ENCODE measurements around the gene RGS6.
"Not testable (repeated sequence)": the region's sequence is repeated elsewhere in the genome, so short reads cannot be mapped to it uniquely, and the experiment has no call there.

The RGS6 gene

DNA sequence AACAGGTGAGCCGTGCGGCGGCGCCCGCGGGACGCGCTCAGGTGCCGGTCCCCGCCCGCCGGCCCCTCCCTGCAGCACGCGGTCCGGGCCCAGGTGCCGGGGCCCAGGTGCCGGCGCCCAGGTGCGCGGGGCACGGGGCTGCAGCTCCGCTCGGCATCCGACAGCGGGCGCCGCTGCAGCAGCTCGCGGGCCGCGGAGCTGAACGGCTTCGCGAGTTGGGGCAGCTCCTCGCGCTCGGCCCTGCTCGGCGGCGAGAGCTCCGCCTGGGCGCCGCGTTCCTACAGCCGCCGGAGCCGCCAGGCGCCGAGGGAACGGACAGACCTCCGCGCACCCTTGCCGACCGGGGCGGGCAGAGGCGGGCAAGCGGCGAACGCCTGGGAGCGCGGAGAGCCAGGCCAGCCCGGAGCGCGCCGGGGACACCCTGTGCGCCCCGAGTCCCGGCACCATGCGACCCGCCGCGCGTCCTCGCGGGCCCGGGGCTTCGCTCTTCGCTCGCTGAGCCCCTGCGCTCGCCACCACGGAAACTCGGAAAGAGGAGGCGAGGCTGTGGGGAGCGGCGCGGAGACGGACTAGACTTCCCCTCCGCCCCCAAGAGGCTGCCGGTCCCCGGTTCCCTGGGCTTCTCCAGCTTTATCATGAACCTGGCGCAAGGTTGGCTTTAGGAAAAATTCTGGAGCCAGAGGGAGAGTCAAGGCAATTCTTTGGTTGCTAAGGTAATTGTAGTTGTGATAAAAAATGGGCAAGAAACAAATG is at the start of gene RGS6:
RGS6 (plus strand) TSS at position 201 of the 753 bp plus-strand sequence.
- peak within 1 kb of the TSS; percentile 58 for H3K4me3 ChIP-seq (ENCODE audit: low read depth, low read length)
- peak; percentile 63 for TF ChIP-seq CTCF (IDR thresholded peaks at IDR 0.05; ENCODE audit: low read depth, low read length, missing control alignments)
- DNase-seq (ENCODE audit: low read depth), result no peak

DNA sequence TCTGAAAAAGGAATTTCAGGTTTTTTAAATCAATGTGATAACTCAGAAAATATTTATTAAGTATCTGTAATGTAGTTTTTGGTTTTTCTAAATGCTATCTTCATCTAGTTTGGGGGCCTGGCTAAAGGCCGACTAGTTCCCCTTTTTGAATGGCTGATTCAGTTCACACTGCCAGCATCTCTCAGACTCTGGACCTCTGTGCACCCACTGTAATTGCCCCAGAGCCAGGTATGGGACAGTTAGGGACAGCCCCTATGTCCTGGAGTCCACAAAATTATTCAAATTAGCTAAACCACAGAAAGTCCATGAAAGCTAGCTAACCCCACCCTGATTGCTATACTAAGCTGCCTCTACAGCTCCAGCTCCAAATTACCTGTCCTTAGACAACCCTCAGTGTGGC is 49.1 kb upstream of the RGS6 start:
- TF ChIP-seq CTCF (IDR thresholded peaks at IDR 0.05; ENCODE audit: low read depth, low read length, missing control alignments), result no peak
- no peak overlapping the region for H3K4me3 ChIP-seq (ENCODE audit: low read depth, low read length)
- DNase-seq (ENCODE audit: low read depth), result no peak

DNA sequence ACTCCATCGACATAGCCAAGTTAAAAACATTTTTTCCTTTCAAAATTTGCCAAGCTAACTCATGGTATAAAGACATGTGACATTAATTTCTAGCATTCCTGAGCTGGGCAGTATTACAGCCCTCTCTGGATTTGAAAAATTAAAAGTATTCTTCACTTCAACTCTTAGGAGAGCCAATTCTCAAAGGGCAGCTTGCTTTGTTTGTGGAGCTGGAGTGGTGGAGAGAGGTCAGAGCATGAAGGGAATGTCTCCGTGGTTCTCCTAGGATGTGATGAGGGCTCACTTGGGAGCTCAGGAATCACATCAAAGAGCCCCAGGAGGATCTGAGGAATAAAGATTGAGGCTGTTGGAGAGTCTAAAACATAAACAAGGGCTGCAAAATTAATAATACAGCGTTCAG is 46.9 kb upstream of the RGS6 start:
- no peak overlapping the region for H3K4me3 ChIP-seq (ENCODE audit: low read depth, low read length)
- TF ChIP-seq CTCF (IDR thresholded peaks at IDR 0.05; ENCODE audit: low read depth, low read length, missing control alignments), result no peak
- no peak for DNase-seq (ENCODE audit: low read depth)

DNA sequence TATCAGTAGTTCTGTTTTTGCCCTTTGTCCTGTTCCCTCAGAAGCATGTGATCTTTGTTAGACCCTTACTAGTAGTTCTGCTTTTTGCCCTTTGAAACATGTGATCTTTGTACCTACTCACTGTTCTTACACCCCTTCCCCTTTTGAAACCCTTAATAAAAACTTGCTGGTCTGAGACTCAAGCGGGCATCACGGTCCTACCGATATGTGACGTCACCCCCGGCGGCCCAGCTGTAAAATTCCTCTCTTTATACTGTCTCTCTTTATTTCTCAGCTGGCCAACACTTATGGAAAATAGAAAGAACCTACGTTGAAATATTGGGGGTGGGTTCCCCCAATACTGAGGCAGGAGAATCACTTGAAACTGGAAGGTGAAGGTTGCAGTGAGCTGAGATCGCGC is 44.4 kb upstream of the RGS6 start:
- not testable (repeated sequence) for DNase-seq (ENCODE audit: low read depth); H3K4me3 ChIP-seq (ENCODE audit: low read depth, low read length)

GRCh38 chr14:71890541-71890940 is 41.7 kb upstream of the RGS6 start:
- H3K4me3 ChIP-seq (ENCODE audit: low read depth, low read length), result no peak overlapping the region
- TF ChIP-seq CTCF (IDR thresholded peaks at IDR 0.05; ENCODE audit: low read depth, low read length, missing control alignments), result no peak
- DNase-seq (ENCODE audit: low read depth), result no peak

DNA sequence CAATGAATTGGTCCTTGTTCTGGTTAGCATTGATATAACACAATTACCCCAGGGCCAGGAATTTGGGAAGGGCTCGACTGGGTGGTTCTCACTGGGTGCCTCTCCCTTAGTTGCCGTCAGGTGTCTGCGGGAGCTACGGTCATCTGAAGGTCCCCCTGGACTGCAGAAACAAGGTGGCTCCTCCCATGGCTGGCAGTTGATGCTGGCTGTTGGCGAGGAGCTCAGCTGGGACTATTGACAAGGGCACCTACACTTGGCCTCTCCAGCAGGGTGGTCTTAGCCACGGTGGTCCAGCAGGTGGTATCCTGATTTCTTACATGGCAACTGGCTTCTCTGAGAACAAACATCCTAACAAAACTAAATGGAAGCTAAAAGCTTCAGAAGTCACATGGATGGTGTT is 41.0 kb upstream of the RGS6 start:
- no peak for DNase-seq (ENCODE audit: low read depth)
- H3K4me3 ChIP-seq (ENCODE audit: low read depth, low read length), result no peak overlapping the region
- TF ChIP-seq CTCF (IDR thresholded peaks at IDR 0.05; ENCODE audit: low read depth, low read length, missing control alignments), result no peak

GRCh38 chr14:71891970-71892369 is 40.3 kb upstream of the RGS6 start:
- H3K4me3 ChIP-seq (ENCODE audit: low read depth, low read length), result no peak overlapping the region
- DNase-seq (ENCODE audit: low read depth), result no peak
- no peak for TF ChIP-seq CTCF (IDR thresholded peaks at IDR 0.05; ENCODE audit: low read depth, low read length, missing control alignments)

All from GM12864 (cell line).